OCI-LY1 (cell line): ENCODE results near the gene RGMA.
"Not testable (repeated sequence)": the region's sequence is repeated elsewhere in the genome, so short reads cannot be mapped to it uniquely, and the experiment has no call there.

Experiments
- H2AFZ ChIP-seq: fragments of 200-600 bp; sonication (generic), shearing (Covaris generic); 2 replicates; pipeline ENCODE4 v1.6.0; 2014; ENCODE audit warnings: antibody characterized with exemption, mild to moderate bottlenecking, low read length
- H3F3A ChIP-seq: fragments of 200-600 bp; sonication (generic), shearing (Covaris generic); 2 replicates; pipeline ENCODE4 v1.6.0; 2014; ENCODE audit warnings: mild to moderate bottlenecking, antibody characterized with exemption, low read length, moderate library complexity; ENCODE audit not compliant: insufficient read depth
- H3K27ac ChIP-seq: fragments of 200-600 bp; sonication (generic); 2 replicates; pipeline ENCODE4 v1.5.1; 2014; ENCODE audit warnings: low read length, mixed run types, mild to moderate bottlenecking, low read depth; ENCODE audit not compliant: poor library complexity, severe bottlenecking
- H3K27me3 ChIP-seq: fragments of 200-600 bp; sonication (generic); 2 replicates; pipeline ENCODE4 v1.6.0; 2014; ENCODE audit warnings: antibody characterized with exemption, mild to moderate bottlenecking, low read length, moderate library complexity; ENCODE audit not compliant: insufficient read depth
- H3K36me3 ChIP-seq: fragments of 200-600 bp; sonication (generic); 2 replicates; pipeline ENCODE4 v1.6.1; 2014; ENCODE audit warnings: mild to moderate bottlenecking, antibody characterized with exemption, low read length, moderate library complexity, mixed read lengths; ENCODE audit not compliant: insufficient read depth
- H3K4me1 ChIP-seq: fragments of 200-600 bp; sonication (generic); 2 replicates; pipeline ENCODE4 v1.5.1; 2014; ENCODE audit warnings: mild to moderate bottlenecking, low read length, moderate library complexity; ENCODE audit not compliant: insufficient read depth, severe bottlenecking
- H3K4me2 ChIP-seq: fragments of 200-600 bp; sonication (generic), shearing (Covaris generic); 2 replicates; pipeline ENCODE4 v1.6.1; 2014; ENCODE audit warnings: low read length
- H3K4me3 ChIP-seq: fragments of 200-600 bp; sonication (generic); 2 replicates; pipeline ENCODE4 v1.5.1; 2014; ENCODE audit warnings: low read length, low read depth, mild to moderate bottlenecking, mixed read lengths; ENCODE audit not compliant: poor library complexity, severe bottlenecking
- H3K79me2 ChIP-seq: fragments of 200-600 bp; shearing (Covaris generic); 2 replicates; pipeline ENCODE4 v1.6.1; 2016; ENCODE audit warnings: mixed run types, low read length, mixed read lengths; ENCODE audit not compliant: insufficient read depth
- H3K9ac ChIP-seq: fragments of 200-600 bp; sonication (generic), shearing (Covaris generic); 2 replicates; pipeline ENCODE4 v1.6.1; 2014; ENCODE audit warnings: mild to moderate bottlenecking, low read length, mixed read lengths
- H3K9me2 ChIP-seq: fragments of 200-600 bp; sonication (generic), shearing (Covaris generic); 2 replicates; pipeline ENCODE4 v1.6.1; 2014; ENCODE audit warnings: low read depth, mild to moderate bottlenecking, low read length, mixed read lengths
- H3K9me3 ChIP-seq: fragments of 200-600 bp; shearing (Covaris generic); 2 replicates; pipeline ENCODE4 v1.6.1; 2014; ENCODE audit warnings: low read length, mixed read lengths
- H4K20me1 ChIP-seq: fragments of 200-600 bp; sonication (generic), shearing (Covaris generic); 2 replicates; pipeline ENCODE4 v1.6.0; 2016; ENCODE audit warnings: mild to moderate bottlenecking, low read length; ENCODE audit not compliant: insufficient read depth
- EZH2 ChIP-seq: fragments of 200-600 bp; sonication (generic), shearing (Covaris generic); IDR thresholded peaks from 2 replicates; pipeline ENCODE4 v1.8.0; 2017; ENCODE audit warnings: borderline replicate concordance, mixed run types, mild to moderate bottlenecking, antibody characterized with exemption, low read length, moderate library complexity, mixed read lengths
- TF ChIP-seq, protein P1 (sequence below): fragments of 200-600 bp; sonication (generic), shearing (Covaris generic); IDR thresholded peaks from 2 replicates; pipeline ENCODE4 v1.5.1; 2017; ENCODE audit warnings: mild to moderate bottlenecking, antibody characterized with exemption, low read length, moderate library complexity, mixed read lengths

The RGMA gene

DNA sequence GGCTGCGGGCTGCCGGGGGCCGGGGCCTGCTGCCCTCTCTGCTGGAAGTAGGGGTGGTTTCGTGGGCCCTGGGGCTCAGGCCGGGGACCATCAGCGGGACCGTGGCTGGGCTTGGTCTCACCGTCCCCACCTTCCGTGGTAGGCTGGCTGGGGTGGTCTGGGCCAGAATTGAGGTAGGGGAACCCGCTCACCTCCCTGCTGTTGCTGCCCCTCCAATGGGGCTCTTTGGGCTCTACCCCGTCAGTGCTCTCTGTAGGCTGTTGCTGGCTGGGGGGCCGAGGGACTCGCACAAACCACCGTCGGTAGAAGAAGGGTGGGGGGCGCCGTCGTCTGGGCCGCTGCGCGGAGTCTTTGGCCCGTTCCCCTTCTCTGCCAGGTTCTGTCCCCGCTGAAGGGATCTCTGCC, 23.4 kb downstream of the RGMA start:
- no peaks in the 10 kb centered on the region for H3F3A ChIP-seq
- H3K9me2 ChIP-seq: no peaks in the 10 kb centered on the region
- no peaks in the 10 kb centered on the region for H4K20me1 ChIP-seq
- H3K9me3 ChIP-seq: no peaks in the 10 kb centered on the region
- H2AFZ ChIP-seq: no peak overlapping the region
- H3K27me3 ChIP-seq: peaks cover 16% of the 10 kb centered on the region; the same call in 1 of the 2 replicates
- no peak overlapping the region for H3K9ac ChIP-seq
- no peaks in the 10 kb centered on the region for H3K4me1 ChIP-seq
- no peak for TF ChIP-seq EZH2
- TF ChIP-seq, protein P1, sequence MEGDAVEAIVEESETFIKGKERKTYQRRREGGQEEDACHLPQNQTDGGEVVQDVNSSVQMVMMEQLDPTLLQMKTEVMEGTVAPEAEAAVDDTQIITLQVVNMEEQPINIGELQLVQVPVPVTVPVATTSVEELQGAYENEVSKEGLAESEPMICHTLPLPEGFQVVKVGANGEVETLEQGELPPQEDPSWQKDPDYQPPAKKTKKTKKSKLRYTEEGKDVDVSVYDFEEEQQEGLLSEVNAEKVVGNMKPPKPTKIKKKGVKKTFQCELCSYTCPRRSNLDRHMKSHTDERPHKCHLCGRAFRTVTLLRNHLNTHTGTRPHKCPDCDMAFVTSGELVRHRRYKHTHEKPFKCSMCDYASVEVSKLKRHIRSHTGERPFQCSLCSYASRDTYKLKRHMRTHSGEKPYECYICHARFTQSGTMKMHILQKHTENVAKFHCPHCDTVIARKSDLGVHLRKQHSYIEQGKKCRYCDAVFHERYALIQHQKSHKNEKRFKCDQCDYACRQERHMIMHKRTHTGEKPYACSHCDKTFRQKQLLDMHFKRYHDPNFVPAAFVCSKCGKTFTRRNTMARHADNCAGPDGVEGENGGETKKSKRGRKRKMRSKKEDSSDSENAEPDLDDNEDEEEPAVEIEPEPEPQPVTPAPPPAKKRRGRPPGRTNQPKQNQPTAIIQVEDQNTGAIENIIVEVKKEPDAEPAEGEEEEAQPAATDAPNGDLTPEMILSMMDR: no peak
- H3K4me2 ChIP-seq: no peak overlapping the region
- H3K27ac ChIP-seq: no peak overlapping the region
- H3K4me3 ChIP-seq: no peak overlapping the region
- H3K79me2 ChIP-seq: no peaks in the 10 kb centered on the region
- no peaks in the 10 kb centered on the region for H3K36me3 ChIP-seq

DNA sequence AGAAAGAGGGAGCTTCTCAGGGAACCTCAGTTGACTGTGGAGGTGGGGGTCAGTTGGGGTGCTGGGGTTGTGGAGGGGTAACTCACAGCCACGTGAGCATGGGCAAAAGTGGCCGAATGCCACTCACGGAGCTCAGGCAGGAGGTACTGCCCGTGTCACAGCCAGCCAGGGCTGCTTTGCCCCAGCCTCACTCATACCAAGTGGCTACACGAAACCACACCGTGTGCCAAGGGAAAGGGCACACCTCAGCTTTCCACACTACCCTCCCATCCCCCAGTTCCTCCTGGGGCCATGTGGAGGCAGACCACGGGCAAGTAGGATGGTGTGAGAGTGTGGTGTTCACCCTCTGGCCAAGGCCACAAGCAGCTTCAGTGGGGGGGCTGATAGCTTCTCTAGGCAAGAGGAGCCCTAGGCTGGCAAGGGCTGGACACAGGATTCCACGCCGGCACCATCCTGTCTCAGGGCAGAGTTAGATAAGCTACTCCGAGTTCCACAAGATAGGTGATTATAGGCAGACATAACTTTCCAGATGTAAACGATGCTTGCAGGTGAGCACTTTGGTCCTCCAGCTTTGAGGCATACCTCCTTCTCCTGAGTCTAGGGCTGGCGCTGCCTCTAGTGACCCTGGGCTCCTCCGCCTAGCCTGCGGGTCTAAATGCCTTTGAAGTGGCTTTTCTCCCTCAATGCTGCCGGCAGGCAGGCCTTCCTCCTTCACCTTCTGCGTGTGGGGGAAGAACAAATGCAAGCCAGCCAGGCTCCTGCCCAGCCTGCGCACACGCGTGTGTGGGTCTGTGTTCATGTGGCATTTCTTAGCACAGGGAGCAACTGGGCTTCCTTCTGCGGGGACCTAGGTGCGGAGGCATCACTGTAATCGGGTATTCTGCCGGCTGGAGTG, 25.0 kb downstream of the RGMA start:
- no peaks in the 10 kb centered on the region for H3K9me3 ChIP-seq
- H3K79me2 ChIP-seq: no peaks in the 10 kb centered on the region
- H3F3A ChIP-seq: no peaks in the 10 kb centered on the region
- TF ChIP-seq, protein P1: no peak
- TF ChIP-seq EZH2: no peak
- no peak overlapping the region for H3K4me2 ChIP-seq
- peaks cover 16% of the 10 kb centered on the region; the same call in 1 of the 2 replicates for H3K27me3 ChIP-seq
- H3K36me3 ChIP-seq: no peaks in the 10 kb centered on the region
- H4K20me1 ChIP-seq: no peaks in the 10 kb centered on the region
- H3K4me1 ChIP-seq: no peaks in the 10 kb centered on the region
- no peaks in the 10 kb centered on the region for H3K9me2 ChIP-seq
- no peak overlapping the region for H3K9ac ChIP-seq
- no peak overlapping the region for H3K4me3 ChIP-seq
- no peak overlapping the region for H3K27ac ChIP-seq
- H2AFZ ChIP-seq: no peak overlapping the region

DNA sequence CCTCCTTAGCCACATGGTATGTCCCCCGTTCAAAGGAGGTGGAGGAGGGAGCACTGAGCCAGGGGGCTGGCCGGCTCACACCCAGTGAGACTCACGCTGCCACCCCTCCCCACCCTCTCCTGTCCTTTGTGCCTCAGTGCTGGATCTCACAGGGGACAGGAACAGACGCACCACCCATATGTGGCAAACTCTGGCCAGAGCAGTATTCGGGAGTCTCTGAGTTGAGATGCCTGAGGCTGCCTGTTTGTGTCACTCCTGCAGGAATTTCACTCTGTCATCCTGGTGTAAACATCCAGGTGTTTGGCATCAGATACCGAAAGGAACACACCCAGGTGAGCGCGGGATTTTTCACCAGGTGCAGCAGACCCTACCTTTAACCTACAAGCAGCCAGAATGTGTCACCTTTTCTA, 25.7 kb downstream of the RGMA start:
- Histone ChIP-seq H4K20me1 (no peaks in the 10 kb centered on the region), H3K27me3 (peaks cover 16% of the 10 kb centered on the region; the same call in 1 of the 2 replicates), H3K36me3 (no peaks in the 10 kb centered on the region), H3K4me2 (no peak overlapping the region), H3K9ac (no peak overlapping the region), H3K4me1 (no peaks in the 10 kb centered on the region), H3K9me2 (no peaks in the 10 kb centered on the region), H3F3A (no peaks in the 10 kb centered on the region), H3K9me3 (no peaks in the 10 kb centered on the region), H3K4me3 (no peak overlapping the region), H3K79me2 (no peaks in the 10 kb centered on the region), H3K27ac (no peak overlapping the region), H2AFZ (no peak overlapping the region)
- TF ChIP-seq, protein P1: no peak
- TF ChIP-seq EZH2: no peak

DNA sequence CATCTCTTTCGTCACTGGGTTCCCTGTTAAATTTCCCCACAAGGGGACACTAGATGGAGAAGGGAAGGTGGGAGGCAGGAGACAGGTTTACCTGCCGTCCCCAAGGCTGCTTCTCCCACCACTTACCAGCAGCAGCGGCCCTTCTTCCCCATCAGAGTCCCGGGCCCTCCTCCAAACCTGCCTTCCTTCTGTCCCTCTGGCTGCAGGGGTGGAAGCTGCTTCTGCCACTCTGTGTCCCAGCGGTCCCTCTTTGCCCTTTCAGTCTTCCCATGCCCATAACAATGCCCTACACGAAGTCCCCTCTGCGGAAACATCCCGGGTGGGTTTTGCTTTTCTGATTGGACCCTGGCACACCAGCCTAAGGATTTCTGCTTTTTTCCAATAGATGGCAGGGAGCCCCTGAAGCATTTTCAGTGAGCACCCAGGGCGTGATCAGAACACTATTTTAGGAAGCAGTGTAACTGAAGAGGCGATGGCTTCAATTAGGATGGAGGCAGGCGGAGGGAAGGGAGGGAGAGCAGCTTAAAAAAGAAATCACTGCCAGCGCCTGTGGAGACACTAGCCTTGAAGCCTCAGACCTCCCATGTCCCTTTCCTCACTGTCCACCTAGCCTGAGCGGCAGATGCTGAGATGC, 26.3 kb downstream of the RGMA start:
- H3K27me3 ChIP-seq: peaks cover 16% of the 10 kb centered on the region; the same call in 1 of the 2 replicates
- H3K36me3 ChIP-seq, H3K9me3 ChIP-seq, H3K4me1 ChIP-seq, H3F3A ChIP-seq, H2AFZ ChIP-seq, H4K20me1 ChIP-seq, H3K4me3 ChIP-seq, H3K9ac ChIP-seq, H3K27ac ChIP-seq, H3K9me2 ChIP-seq, H3K4me2 ChIP-seq, H3K79me2 ChIP-seq: not testable (repeated sequence)
